Activated CD8-positive, alpha-beta memory T cell treated with anti-CD3 and anti-CD28 coated beads, Interleukin-2, amount 10 ng/mL, durations not matched to agents 7 days and 5 days (primary cell): Measurements from ENCODE around the gene SLC25A22. TPM values are rescaled to one million over a fixed set of nuclear protein-coding genes. Genes with fewer than 3 reads are reported as not detected.

Experiments
- ATAC-seq: fragments of 150-1000 bp; cut with Tn5 transposase; one replicate; pipeline ENCODE4 v1.10.0; 2021; ENCODE audit warnings: moderate library complexity
- CTCF ChIA-PET: fragments of 350-600 bp; sonication (Branson Sonifier 250); formaldehyde crosslinking; loops from one replicate; lab custom pipeline; 2021; ENCODE audit warnings: antibody characterized with exemption; lab: Charles Lee
- DNase-seq: peaks from one replicate; pipeline ENCODE4 v3.0.0-alpha.2; 2020
- H3K27ac Mint-ChIP-seq: one replicate; pipeline ENCODE4 v1.8.0; 2021; ENCODE audit warnings: mild to moderate bottlenecking, mixed read lengths
- H3K27me3 Mint-ChIP-seq: one replicate; pipeline ENCODE4 v1.8.0; 2021; ENCODE audit warnings: mixed read lengths
- H3K36me3 Mint-ChIP-seq: one replicate; pipeline ENCODE4 v1.8.0; 2021; ENCODE audit warnings: mild to moderate bottlenecking, mixed read lengths
- H3K4me1 Mint-ChIP-seq: one replicate; pipeline ENCODE4 v1.8.0; 2021; ENCODE audit warnings: mixed read lengths
- H3K4me3 Mint-ChIP-seq: one replicate; pipeline ENCODE4 v1.8.0; 2021; ENCODE audit warnings: mild to moderate bottlenecking, moderate library complexity, mixed read lengths
- H3K9me3 Mint-ChIP-seq: one replicate; pipeline ENCODE4 v1.8.0; 2022; ENCODE audit warnings: low read depth, mixed read lengths
- total RNA-seq, 2 experiments: library from RNA; stranded (reverse); gene quantifications; one replicate each; pipeline ENCODE4 v1.2.3, GENCODE V29; 2021

The SLC25A22 gene
- total RNA-seq, 2 experiments from 2014 or later, result 49.4 to 54.7 TPM

DNA sequence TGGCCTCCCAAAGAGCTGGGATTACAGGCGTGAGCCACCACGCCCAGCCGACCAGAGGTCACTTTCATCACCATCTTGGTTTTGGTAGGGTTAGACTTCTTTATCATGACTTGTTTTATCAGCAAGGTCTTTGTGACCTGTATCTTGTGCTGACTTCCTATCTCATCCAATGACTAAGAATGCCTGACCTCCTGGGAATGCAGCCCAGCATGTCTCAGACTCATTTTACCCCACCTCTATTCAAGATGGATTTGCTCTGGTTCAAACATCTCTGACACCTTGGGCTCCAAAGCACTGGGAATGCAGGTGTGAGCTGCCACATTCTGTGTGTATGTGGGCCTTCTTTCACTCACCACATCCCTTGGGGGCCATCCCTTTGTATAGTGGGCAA is 55.9 kb downstream of the SLC25A22 start:
- H3K4me1 Mint-ChIP-seq, result peaks cover 14% of the 10 kb centered on the region
- H3K4me3 Mint-ChIP-seq, result no peak overlapping the region
- CTCF ChIA-PET, result interaction anchor here (1.5 to 7.9 kb wide), 5 partner anchors 11 to 188 kb away, joined by 3 to 46 read pairs (median 4); no protein-coding TSS in a partner anchor
- no peaks in the 10 kb centered on the region for H3K36me3 Mint-ChIP-seq
- ATAC-seq (no peak), DNase-seq (no peak)
- H3K27ac Mint-ChIP-seq, result no peak overlapping the region
- no peaks in the 10 kb centered on the region for H3K9me3 Mint-ChIP-seq
- H3K27me3 Mint-ChIP-seq, result peaks cover 21% of the 10 kb centered on the region

Other genes with a start within 250 kb of the SLC25A22 start
- gene LMNTD2, start 237.5 kb downstream of the SLC25A22 start, total RNA-seq, result 1 to 10 TPM in 1 of 2 experiments, under 1 TPM in 1; 0.23 to 1.3 TPM
- 10 to 100 TPM; 20.8 to 32.1 TPM for gene RASSF7, start 237.3 kb downstream of the SLC25A22 start, total RNA-seq
- gene PHRF1, start 221.8 kb downstream of the SLC25A22 start, total RNA-seq, result 10 to 100 TPM; 60.2 to 62.0 TPM
- gene IRF7, start 182.3 kb downstream of the SLC25A22 start, total RNA-seq, result 100 to 1,000 TPM; 146 to 267 TPM
- gene CDHR5, start 173.3 kb downstream of the SLC25A22 start, total RNA-seq, result not detected
- not detected for gene SCT, start 171.1 kb downstream of the SLC25A22 start, total RNA-seq
- under 1 TPM; 0.16 to 0.41 TPM for gene DRD4, start 161.0 kb downstream of the SLC25A22 start, total RNA-seq
- gene DEAF1, start 103.1 kb downstream of the SLC25A22 start, total RNA-seq, result 10 to 100 TPM; 39.0 to 40.1 TPM
- gene TMEM80, start 102.5 kb downstream of the SLC25A22 start, total RNA-seq, result 10 to 100 TPM; 23.5 to 26.0 TPM
- 10 to 100 TPM; 17.4 to 20.2 TPM for gene EPS8L2, start 92.0 kb downstream of the SLC25A22 start, total RNA-seq
- gene TALDO1, start 50.8 kb downstream of the SLC25A22 start, total RNA-seq, result 100 to 1,000 TPM; 249 to 293 TPM
- 10 to 100 TPM; 62.4 to 79.4 TPM for gene GATD1, start 20.8 kb downstream of the SLC25A22 start, total RNA-seq
- 1 to 10 TPM; 1.3 to 3.7 TPM for gene CEND1, start 8.2 kb downstream of the SLC25A22 start, total RNA-seq
- gene PIDD1, start 7.0 kb upstream of the SLC25A22 start, total RNA-seq, result 10 to 100 TPM; 42.4 to 59.8 TPM
- 1,000 to 10,000 TPM; 1,844 to 1,872 TPM for gene RPLP2, start 11.7 kb upstream of the SLC25A22 start, total RNA-seq
- 10 to 100 TPM; 64.7 to 70.0 TPM for gene PNPLA2, start 20.6 kb upstream of the SLC25A22 start, total RNA-seq
- 10 to 100 TPM; 11.3 to 14.1 TPM for gene CRACR2B, start 29.6 kb upstream of the SLC25A22 start, total RNA-seq
- 10 to 100 TPM; 23.1 to 54.9 TPM for gene CD151, start 34.7 kb upstream of the SLC25A22 start, total RNA-seq
- gene POLR2L, start 44.2 kb upstream of the SLC25A22 start, total RNA-seq, result 100 to 1,000 TPM in 1 of 2 experiments, 10 to 100 TPM in 1; 87.6 to 114 TPM
- 10 to 100 TPM in 1 of 2 experiments, 1 to 10 TPM in 1; 7.8 to 17.8 TPM for gene TSPAN4, start 44.6 kb upstream of the SLC25A22 start, total RNA-seq
- gene CHID1, start 112.5 kb upstream of the SLC25A22 start, total RNA-seq, result 10 to 100 TPM; 46.8 to 59.4 TPM
- 10 to 100 TPM; 36.3 to 52.2 TPM for gene AP2A2, start 127.6 kb upstream of the SLC25A22 start, total RNA-seq
- gene MUC6, start 238.4 kb upstream of the SLC25A22 start, total RNA-seq, result not detected